T47D (cell line): ENCODE measurements around the gene PTCD1.
"Not testable (repeated sequence)": the region's sequence is repeated elsewhere in the genome, so short reads cannot be mapped to it uniquely, and the experiment has no call there.

Experiments used
- DNase-seq, 2 experiments: peaks; one replicate each; pipeline versions ENCODE4 v3.0.0 to v3.0.0-alpha.2; 2011 to 2012; ENCODE audit warnings: low read depth in 1 of 2, low spot score in 1 of 2
- JUND ChIP-seq: IDR thresholded peaks from 2 replicates; pipeline ENCODE4 v1.6.1; 2012; ENCODE audit warnings: low read depth
- in situ Hi-C: cut with HindIII; loops from 2 replicates; pipeline ENCODE4 v1.10.0; 2016; ENCODE audit warnings: low sequenced_read_pairs, low pct_unique_long_range_greater_than_20kb

Gene PTCD1

GRCh38 chr7:99433158-99433557, 5.4 kb downstream of the PTCD1 start:
- no peak for TF ChIP-seq JUND
- in situ Hi-C loops = no loop called here
- no peak for DNase-seq

DNA sequence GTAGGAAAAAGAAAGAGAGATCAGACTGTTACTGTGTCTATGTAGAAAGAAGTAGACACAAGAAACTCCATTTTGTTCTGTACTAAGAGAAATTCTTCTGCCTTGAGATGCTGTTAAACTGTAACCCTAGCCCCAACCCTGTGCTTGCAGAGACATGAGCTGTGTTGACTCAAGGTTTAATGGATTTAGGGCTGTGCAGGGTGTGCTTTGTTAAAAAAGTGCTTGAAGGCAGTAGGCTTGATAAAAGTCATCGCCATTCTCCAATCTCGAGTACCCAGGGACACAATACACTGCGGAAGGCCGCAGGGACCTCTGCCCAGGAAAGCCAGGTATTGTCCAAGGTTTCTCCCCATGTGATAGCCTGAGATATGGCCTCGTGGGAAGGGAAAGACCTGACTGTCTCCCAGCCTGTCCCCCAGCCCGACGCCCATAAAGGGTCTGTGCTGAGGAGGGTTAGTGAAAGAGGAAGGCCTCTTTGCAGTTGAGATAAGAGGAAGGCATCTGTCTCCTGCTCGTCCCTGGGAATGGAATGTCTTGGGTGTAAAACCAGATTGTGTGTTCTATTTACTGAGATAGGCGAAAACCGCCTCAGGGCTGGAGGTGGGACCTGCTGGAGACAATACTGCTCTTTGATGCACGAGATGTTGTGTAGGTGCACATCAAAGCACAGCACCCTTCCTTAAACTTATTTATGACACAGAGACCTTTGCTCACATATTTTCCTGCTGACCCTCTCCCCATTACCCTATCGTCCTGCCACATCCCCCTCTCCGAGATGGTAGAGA, 6.7 kb downstream of the PTCD1 start:
- DNase-seq, in situ Hi-C loops: not testable (repeated sequence)

DNA sequence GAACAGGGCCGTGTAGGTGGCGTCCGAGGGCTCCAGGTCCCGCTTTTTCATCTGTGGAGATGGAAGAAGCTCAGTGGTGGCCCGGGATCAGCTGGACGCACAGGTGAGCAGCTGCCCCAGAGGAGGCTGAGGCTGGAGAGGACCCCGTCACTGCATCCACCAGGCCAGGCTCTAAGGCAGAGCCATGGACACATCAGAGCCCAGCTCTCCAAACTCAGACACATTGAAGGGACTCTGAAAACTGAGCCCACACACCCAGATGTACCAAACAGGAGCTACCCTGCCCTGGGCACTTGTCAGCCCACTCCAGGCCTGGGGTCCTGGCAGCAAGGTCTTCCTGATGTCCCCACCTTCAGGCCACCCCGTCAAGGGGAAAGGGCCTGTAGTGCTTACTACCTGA, 8.8 kb downstream of the PTCD1 start:
- no peak for DNase-seq
- in situ Hi-C loops = no loop called here
- no peak for TF ChIP-seq JUND

DNA sequence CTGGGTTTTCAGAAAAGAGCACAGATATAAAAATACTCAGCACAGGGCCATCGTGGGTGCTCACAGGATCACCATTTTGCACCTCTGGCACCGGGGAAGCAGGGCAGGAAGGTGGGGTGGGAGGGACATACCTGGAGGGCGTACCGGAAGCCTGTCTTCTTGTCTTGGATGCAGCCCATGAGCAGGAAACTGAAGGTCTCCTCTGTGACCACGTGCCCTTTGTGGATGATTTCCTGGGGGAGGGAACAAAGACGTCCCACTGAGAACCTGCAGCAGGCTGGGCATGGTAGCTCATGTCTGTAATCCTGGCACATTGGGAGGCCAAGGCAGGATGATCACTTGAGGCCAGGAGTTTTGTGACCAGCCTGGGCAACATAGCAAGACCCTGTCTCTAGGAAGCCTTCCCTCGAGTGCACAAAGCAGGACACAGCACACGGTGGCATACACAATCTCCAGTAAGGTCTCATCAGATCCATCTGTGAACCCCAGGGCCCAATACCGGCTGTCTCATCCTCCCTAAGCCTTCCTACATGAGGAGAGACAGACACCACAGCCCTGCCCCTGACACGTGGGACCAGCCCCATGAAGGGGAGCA, 9.5 kb downstream of the PTCD1 start:
- TF ChIP-seq JUND = no peak
- in situ Hi-C loops = no loop called here
- DNase-seq = no peak

DNA sequence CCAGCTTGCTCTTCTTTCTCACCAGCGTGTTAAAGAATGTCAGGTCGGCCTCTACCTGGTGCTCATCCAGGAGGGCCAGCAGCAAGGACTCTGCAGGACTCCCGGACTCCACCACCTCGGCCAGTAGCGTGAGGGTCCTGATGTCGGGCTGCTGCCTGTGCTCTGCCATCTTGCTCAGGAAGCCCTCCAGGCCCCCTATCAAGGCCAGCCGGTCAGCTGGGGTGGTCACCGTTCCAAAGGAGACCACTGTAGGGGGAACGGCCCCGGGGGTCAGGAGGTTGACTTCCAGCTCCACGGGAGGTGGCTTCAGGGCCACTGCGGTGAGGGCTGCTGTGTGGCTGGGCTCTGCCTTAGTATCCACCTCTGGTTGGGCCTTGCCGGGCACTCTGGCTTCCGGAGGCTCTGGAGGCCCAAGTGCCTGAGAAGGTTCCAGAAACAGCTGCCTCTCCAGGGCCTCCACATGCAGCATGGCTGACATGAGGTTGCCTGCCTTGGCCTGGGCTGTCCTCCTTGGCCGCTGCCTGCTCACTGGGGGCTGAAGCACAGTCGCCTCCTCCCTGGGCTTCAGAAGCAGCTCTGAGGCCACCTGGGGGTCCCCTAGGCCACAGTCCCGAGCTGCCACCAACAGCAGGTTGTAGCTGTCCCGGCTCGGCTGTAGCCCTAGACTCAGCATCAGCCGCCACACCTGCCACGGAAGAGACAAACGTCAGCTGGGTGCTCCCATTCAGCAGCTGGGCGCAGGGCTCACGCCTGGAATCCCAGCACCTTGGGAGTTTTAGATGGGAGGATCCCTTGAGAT, 13.5 kb downstream of the PTCD1 start:
- in situ Hi-C loops = no loop called here
- no peak for DNase-seq
- no peak for TF ChIP-seq JUND

- no peak for TF ChIP-seq JUND
- no peak for DNase-seq
- in situ Hi-C loops = no loop called here
Measured at GRCh38 chr7:99422625-99423024, 16.0 kb downstream of the PTCD1 start.

DNA sequence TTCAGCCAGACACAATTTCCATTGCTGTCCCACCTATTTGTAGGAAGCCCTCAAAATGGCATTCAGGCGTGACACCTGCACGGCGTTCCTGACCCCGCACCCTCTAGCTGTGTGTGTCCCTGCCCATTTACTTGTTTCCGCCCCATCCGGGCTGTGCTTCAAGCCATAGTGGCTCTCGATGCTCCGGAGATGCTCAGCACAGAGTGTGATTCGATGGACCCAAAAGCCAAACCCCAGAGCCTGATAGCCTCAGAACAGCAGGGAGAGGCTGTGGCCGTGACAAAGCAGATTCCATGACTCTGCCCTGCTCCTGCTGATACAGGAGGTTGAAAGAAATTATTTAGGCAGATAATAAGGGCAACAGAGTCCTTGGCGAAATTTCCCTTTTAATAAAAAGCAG, 16.4 kb downstream of the PTCD1 start:
- no peak for TF ChIP-seq JUND
- DNase-seq = no peak
- in situ Hi-C loops = no loop called here

DNA sequence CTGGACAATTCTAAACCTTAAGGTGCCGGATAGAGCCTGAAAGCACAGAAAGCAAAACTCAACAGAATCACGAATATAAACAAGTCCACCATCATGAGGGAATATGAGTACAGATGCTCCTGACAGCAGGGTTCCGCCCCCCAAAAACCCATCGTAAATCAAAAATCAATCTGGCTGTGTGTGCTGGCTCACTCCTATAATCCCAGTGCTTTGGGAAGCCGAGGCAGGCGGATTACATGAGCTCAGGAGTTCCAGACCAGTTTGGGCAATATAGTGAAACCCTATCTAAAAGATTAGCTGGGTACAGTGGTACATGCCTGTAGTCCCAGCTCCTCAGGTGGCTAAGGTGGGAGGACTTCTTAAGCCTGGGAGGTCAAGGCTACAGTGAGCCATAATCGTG, 17.6 kb downstream of the PTCD1 start:
- TF ChIP-seq JUND = no peak
- DNase-seq = no peak
- in situ Hi-C loops = no loop called here

DNA sequence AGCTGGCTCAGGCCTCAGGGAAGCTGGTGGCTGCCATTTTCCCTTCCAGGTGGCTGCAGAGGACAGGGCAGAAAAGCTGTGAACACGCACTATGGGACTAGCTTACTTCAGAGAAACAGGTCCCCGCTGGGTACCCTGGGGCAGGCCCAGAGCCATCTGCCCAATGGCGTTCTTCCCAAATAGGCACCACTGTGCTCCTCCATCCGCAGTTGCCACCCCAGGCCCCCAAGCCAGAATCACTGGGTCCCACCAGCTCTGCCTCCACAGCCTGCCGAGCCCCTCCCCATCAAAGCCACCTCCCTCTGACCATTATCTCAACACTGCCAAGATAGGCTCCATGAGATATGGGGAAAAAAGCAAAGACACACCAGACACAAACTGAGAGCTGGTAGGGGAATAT, 18.4 kb downstream of the PTCD1 start:
- TF ChIP-seq JUND = no peak
- no peak for DNase-seq
- in situ Hi-C loops = no loop called here

DNA sequence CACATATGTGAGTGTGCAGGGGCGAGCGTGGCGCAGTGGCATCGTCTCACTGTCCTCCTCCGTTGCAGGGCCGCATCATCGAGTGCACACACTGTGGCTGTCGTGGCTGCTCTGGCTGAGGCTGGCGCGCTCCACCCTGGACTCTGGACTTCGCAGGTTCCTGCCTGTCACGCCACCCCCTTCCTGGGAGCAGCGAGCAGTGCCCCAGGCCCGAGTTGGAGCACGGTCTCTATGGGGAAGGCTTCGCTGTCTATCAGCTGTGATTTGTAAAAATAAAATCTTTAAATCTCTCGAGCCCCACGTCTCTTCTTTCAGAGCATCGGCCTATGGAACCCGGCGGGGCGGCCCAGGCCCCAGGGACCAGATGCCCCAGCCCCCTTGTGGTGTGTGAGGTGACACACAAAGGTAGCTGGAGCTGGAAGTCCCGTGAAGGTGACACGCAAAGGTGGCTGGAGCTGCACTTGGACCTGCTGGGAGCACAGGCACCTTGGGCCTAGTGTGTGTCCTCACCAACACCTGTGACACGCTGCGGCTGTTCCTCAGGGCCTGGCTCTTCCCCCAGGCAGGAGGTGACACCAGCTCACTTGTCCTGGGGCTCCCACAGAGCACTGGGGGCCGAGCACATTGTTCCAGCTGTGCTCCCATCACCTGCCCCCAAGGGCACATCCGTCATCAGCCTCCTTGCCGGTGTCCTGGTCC, 19.1 kb downstream of the PTCD1 start:
- no peak for TF ChIP-seq JUND
- DNase-seq = no peak
- in situ Hi-C loops = no loop called here

- no peak for TF ChIP-seq JUND
- DNase-seq = no peak
- in situ Hi-C loops = no loop called here
Measured at GRCh38 chr7:99418260-99418659, 20.3 kb downstream of the PTCD1 start.

GRCh38 chr7:99415513-99416127, 23.0 kb downstream of the PTCD1 start:
- in situ Hi-C loops = not testable (repeated sequence)
- DNase-seq = peak in 1 of 2 experiments; percentile 69
